A673 (cell line): ENCODE measurements around the gene KIF4B. TPM values are rescaled to one million over a fixed set of nuclear protein-coding genes. Genes with fewer than 3 reads are reported as not detected.
A peak's percentile ranks its signal among the peaks of the same experiment; 100 is the strongest.
"Not testable (repeated sequence)": the region's sequence is repeated elsewhere in the genome, so short reads cannot be mapped to it uniquely, and the experiment has no call there.

ENCODE experiments used
- BruUV-seq: library from RNA; stranded (reverse); fragments of 400-500 nt; replicated peaks from 2 replicates; lab custom pipeline; 2021; lab: Mats Ljungman, UMichigan
- CTCF ChIA-PET: fragments of 300-600 bp; sonication (Branson Sonifier 250); formaldehyde crosslinking; loops from one replicate; lab custom pipeline; 2022; ENCODE audit warnings: antibody characterized with exemption; lab: Charles Lee
- POLR2A ChIA-PET: fragments of 300-600 bp; sonication (Branson Sonifier 250); formaldehyde crosslinking; loops from one replicate; lab custom pipeline; 2022; ENCODE audit warnings: antibody characterized with exemption; ENCODE audit not compliant: low non-redundant PET; lab: Charles Lee
- DNase-seq: peaks from one replicate; pipeline ENCODE4 v3.0.0-alpha.2; 2015; ENCODE audit warnings: low spot score
- H3K27ac ChIP-seq: fragments of 200-600 bp; sonication (generic); 2 replicates; pipeline ENCODE4 v1.5.1; 2016; ENCODE audit warnings: mixed run types, low read depth, mild to moderate bottlenecking, mixed read lengths, antibody characterized with exemption, low read length; ENCODE audit not compliant: poor library complexity, severe bottlenecking
- H3K27me3 ChIP-seq: fragments of 200-600 bp; sonication (generic); replicated peaks from 2 replicates; pipeline ENCODE4 v1.6.1; 2017; ENCODE audit warnings: mixed run types, low read depth, mild to moderate bottlenecking, mixed read lengths, antibody characterized with exemption, low read length; ENCODE audit not compliant: insufficient read depth, poor library complexity
- H3K36me3 ChIP-seq: fragments of 200-600 bp; sonication (generic); 2 replicates; pipeline ENCODE4 v1.6.1; 2016; ENCODE audit warnings: mixed run types, mild to moderate bottlenecking, mixed read lengths, antibody characterized with exemption, low read length; ENCODE audit not compliant: insufficient read depth, poor library complexity, severe bottlenecking
- H3K4me1 ChIP-seq: fragments of 200-600 bp; sonication (generic); 2 replicates; pipeline ENCODE4 v1.6.1; 2017; ENCODE audit warnings: mixed run types, mild to moderate bottlenecking, mixed read lengths, antibody characterized with exemption, low read length; ENCODE audit not compliant: insufficient read depth, poor library complexity, severe bottlenecking
- H3K4me3 ChIP-seq: fragments of 200-600 bp; sonication (generic); 2 replicates; pipeline ENCODE4 v1.5.1; 2016; ENCODE audit warnings: low read depth, mixed run types, mild to moderate bottlenecking, mixed read lengths, low read length; ENCODE audit not compliant: poor library complexity, severe bottlenecking
- H3K9me3 ChIP-seq: fragments of 200-600 bp; sonication (generic); 2 replicates; pipeline ENCODE4 v1.6.1; 2016; ENCODE audit warnings: mixed run types, low read depth, mild to moderate bottlenecking, mixed read lengths, antibody characterized with exemption, low read length; ENCODE audit not compliant: poor library complexity, severe bottlenecking
- EZH2 ChIP-seq: fragments of 200-600 bp; sonication (generic); IDR thresholded peaks from 2 replicates; pipeline ENCODE4 v1.6.1; 2017; ENCODE audit warnings: borderline replicate concordance, low read depth, mild to moderate bottlenecking, mixed read lengths, antibody characterized with exemption, low read length; ENCODE audit not compliant: poor library complexity, severe bottlenecking
- intact Hi-C: fragments of 100-400 bp; cut with micrococcal nuclease; formaldehyde crosslinking; loops from one replicate; pipeline ENCODE4 v1.10.0; 2022; ENCODE audit not compliant: unreplicated experiment
- total RNA-seq: library from RNA; stranded (reverse); gene quantifications from 2 replicates; pipeline ENCODE4 v1.2.3, GENCODE V29; 2021
- TF ChIP-seq, protein P1 (sequence below): fragments of 300-800, 200-600 bp; sonication (generic); conservative IDR thresholded peaks from 2 replicates; pipeline ENCODE4 v1.5.1; 2017; ENCODE audit warnings: low read depth, mild to moderate bottlenecking, antibody characterized with exemption, low read length, moderate library complexity, mixed read lengths

The KIF4B gene
- total RNA-seq, 1 experiment from 2014 or later, result 0.77 TPM

DNA sequence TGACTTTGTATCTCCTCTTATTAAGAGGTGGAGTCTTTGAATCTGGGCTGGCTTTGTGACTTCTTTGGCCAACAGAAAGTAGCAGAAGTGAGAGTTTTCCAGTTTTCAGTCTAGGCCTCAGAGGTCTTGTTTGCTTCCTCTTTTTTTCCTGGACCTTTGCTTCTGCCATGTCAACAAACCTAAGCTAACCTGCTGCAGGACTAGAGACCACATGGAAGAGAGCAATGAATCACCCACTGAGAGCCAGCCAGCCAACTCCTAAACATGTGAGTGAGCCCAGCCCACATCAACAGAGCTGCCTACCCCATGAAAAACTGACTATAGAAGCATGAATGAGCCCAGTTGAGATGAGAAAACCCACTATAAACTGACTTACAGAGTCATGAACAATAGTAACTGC is 42.8 kb upstream of the KIF4B start:
- Histone ChIP-seq H3K27me3 (no peaks in the 10 kb centered on the region), H3K9me3 (no peaks in the 10 kb centered on the region), H3K4me1 (peaks cover 50% of the 10 kb centered on the region), H3K27ac (peak overlapping the region; percentile 38), H3K36me3 (peaks cover 10% of the 10 kb centered on the region), H3K4me3 (no peak overlapping the region)
- TF ChIP-seq, protein P1, sequence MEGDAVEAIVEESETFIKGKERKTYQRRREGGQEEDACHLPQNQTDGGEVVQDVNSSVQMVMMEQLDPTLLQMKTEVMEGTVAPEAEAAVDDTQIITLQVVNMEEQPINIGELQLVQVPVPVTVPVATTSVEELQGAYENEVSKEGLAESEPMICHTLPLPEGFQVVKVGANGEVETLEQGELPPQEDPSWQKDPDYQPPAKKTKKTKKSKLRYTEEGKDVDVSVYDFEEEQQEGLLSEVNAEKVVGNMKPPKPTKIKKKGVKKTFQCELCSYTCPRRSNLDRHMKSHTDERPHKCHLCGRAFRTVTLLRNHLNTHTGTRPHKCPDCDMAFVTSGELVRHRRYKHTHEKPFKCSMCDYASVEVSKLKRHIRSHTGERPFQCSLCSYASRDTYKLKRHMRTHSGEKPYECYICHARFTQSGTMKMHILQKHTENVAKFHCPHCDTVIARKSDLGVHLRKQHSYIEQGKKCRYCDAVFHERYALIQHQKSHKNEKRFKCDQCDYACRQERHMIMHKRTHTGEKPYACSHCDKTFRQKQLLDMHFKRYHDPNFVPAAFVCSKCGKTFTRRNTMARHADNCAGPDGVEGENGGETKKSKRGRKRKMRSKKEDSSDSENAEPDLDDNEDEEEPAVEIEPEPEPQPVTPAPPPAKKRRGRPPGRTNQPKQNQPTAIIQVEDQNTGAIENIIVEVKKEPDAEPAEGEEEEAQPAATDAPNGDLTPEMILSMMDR, result no peak
- no peak for TF ChIP-seq EZH2
- no peak for DNase-seq
- intact Hi-C loops, result loop anchor here (5.0 kb wide), 2 partner anchors 177 to 292 kb away; no protein-coding TSS in a partner anchor
- ChIA-PET CTCF (interaction anchor here (0.7 kb wide), 1 partner anchor 18 kb away, joined by 3 read pairs; no protein-coding TSS in a partner anchor), POLR2A (no interaction called here)
- BruUV-seq, result no TSS peak

DNA sequence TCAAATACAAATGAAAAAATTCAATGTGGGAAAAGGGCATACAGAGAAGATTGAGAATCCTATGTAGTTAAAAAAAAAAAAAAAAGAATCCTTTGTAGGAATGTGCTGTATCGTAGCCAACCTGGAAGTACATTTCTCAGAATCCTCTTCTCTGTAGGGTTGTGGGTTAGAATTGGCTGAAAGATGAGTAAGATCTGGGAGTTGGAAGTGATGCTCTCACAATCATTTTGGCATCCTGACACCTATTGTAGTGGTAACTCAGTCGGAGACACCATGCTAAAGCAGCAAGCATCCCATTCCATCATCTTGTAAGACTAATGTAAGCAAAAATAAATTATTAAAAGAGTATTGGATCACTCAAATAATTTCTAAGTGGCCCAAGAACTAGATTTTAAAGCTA is 42.1 kb upstream of the KIF4B start:
- peaks cover 10% of the 10 kb centered on the region for H3K36me3 ChIP-seq
- no TSS peak for BruUV-seq
- CTCF ChIA-PET, result interaction anchor here (0.6 to 0.7 kb wide), 2 partner anchors 19 to 77 kb away, joined by 3 read pairs; no protein-coding TSS in a partner anchor
- H3K27me3 ChIP-seq, result no peaks in the 10 kb centered on the region
- H3K4me1 ChIP-seq, result peaks cover 44% of the 10 kb centered on the region
- H3K4me3 ChIP-seq, result no peak overlapping the region
- no peak for TF ChIP-seq EZH2
- TF ChIP-seq, protein P1, result no peak
- H3K9me3 ChIP-seq, result no peaks in the 10 kb centered on the region
- intact Hi-C loops, result loop anchor here (5.0 kb wide), 2 partner anchors 176 to 291 kb away; no protein-coding TSS in a partner anchor
- H3K27ac ChIP-seq, result peak overlapping the region; percentile 17
- no peak for DNase-seq
- POLR2A ChIA-PET, result interaction anchor here (0.6 kb wide), 1 partner anchor 59 kb away, joined by 3 read pairs; no protein-coding TSS in a partner anchor

DNA sequence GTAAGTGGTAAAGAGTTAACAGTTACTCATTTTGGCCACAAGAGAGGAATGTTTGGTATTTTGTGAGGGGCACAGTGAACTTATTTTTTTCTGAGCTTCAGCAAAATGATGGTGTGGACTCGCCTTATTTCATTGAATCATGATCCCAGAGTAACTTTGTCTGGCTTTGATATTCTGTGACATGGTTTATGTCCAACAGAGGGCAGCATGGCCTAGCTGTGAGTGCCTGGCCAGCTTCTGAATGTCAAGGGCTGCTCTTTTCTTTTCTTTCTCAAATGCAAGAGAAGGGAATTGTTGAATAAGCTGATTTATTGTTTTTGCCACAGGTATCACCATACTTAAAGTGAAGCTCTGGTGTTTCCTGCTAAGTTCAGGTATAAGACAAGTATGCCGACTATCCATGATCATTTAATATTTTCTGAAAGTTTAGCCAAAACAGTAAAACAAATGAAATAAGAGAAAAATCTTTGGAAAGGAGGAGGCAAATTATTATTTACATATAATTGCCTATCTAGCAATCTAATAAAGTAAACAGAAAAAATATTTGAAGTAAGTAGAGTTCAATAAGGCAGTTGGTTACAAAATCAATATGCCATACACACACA is 41.0 kb upstream of the KIF4B start:
- no TSS peak for BruUV-seq
- no peaks in the 10 kb centered on the region for H3K27me3 ChIP-seq
- no peak overlapping the region for H3K4me3 ChIP-seq
- intact Hi-C loops, result loop anchor here (5.0 kb wide), 2 partner anchors 175 to 290 kb away; no protein-coding TSS in a partner anchor
- H3K9me3 ChIP-seq, result no peaks in the 10 kb centered on the region
- peaks cover 10% of the 10 kb centered on the region for H3K36me3 ChIP-seq
- H3K27ac ChIP-seq, result peak overlapping the region; percentile 64
- ChIA-PET POLR2A (interaction anchor here (0.7 to 0.9 kb wide), 2 partner anchors 25 to 57 kb away, joined by 3 to 4 read pairs; no protein-coding TSS in a partner anchor), CTCF (interaction anchor here (0.7 to 1.5 kb wide), 5 partner anchors 23 to 511 kb away, joined by 3 to 6 read pairs (median 4); partner anchors contain the start of gene GEMIN5)
- peaks cover 34% of the 10 kb centered on the region for H3K4me1 ChIP-seq
- TF ChIP-seq EZH2, result no peak
- TF ChIP-seq, protein P1, result peak; percentile 70
- DNase-seq, result peak; percentile 72

DNA sequence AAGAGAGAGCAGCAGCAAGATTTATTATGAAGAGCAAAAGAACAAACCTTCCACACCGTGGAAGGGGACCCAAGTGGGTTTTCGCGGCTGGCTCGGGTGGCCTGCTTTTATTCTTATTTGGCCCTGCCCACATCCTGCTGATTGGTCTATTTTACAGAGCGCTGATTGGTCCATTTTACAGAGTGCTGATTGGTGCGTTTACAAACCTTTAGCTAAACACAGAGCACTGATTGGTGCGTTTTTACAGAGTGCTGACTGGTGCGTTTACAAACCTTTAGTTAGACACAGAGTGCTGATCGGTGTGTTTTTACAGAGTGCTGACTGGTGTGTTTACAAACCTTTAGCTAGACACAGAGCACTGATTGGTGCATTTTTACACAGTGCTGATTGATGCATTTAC is 37.5 kb upstream of the KIF4B start:
- intact Hi-C loops, H3K27ac ChIP-seq, DNase-seq, BruUV-seq, H3K36me3 ChIP-seq, H3K27me3 ChIP-seq, CTCF ChIA-PET, H3K9me3 ChIP-seq, POLR2A ChIA-PET, H3K4me3 ChIP-seq: not testable (repeated sequence)
- peaks cover 27% of the 10 kb centered on the region for H3K4me1 ChIP-seq
